ENCODE results near the gene CA10. TPM values are rescaled to one million over a fixed set of nuclear protein-coding genes. Genes with fewer than 3 reads are reported as not detected.

CA10 gene
- total RNA-seq, 1 experiment from 2014 or later = not detected

- H3K4me1 ChIP-seq = no peaks in the 10 kb centered on the region
- H3K36me3 ChIP-seq (ENCODE audit: control insufficient read depth, insufficient read depth, low read length) = no peaks in the 10 kb centered on the region
- no peaks in the 10 kb centered on the region for H3K4me1 Mint-ChIP-seq (ENCODE audit: low read depth, unreplicated experiment)
- intact Hi-C loops (cut with micrococcal nuclease; ENCODE audit: unreplicated experiment) = no loop called here
- DNase-seq = no peak
- CTCF ChIA-PET = no interaction called here
- TF ChIP-seq CTCF (IDR thresholded peaks at IDR 0.05; ENCODE audit: insufficient read depth in 1 of 2, low read depth in 1 of 2, low read length in 1 of 2, severe bottlenecking in 1 of 2, unreplicated experiment in 1 of 2) = no peak
- H3K27me3 ChIP-seq (replicated peaks; ENCODE audit: control insufficient read depth, insufficient read depth, low read length) = no peaks in the 10 kb centered on the region
- no peak overlapping the region for H3K27ac Mint-ChIP-seq (ENCODE audit: unreplicated experiment)
- POLR2A ChIA-PET = no interaction called here
- peaks cover 2% of the 10 kb centered on the region for H3K27me3 Mint-ChIP-seq (ENCODE audit: insufficient read depth, unreplicated experiment)
- peaks cover 11% of the 10 kb centered on the region for H3K9me3 Mint-ChIP-seq (ENCODE audit: unreplicated experiment)
- no peak overlapping the region for H3K4me3 Mint-ChIP-seq (ENCODE audit: unreplicated experiment)
- no TSS peak for BruUV-seq (replicated peaks)
- H3K36me3 Mint-ChIP-seq (ENCODE audit: insufficient read depth, unreplicated experiment) = no peaks in the 10 kb centered on the region
- H3K4me3 ChIP-seq (ENCODE audit: low read depth, low read length) = no peak overlapping the region
- 0 out of 2 replicates have a peak, but pooled peaks cover 7% of the 10 kb centered on the region for H3K9me3 ChIP-seq
Measured at GRCh38 chr17:51587516-51587915, 571.0 kb downstream of the CA10 start.

GRCh38 chr17:51585514-51586104 lies 572.9 kb downstream of the CA10 start:
- Mint-ChIP-seq H3K36me3 (ENCODE audit: insufficient read depth, unreplicated experiment) (no peaks in the 10 kb centered on the region), H3K4me1 (ENCODE audit: low read depth, unreplicated experiment) (no peaks in the 10 kb centered on the region), H3K9me3 (ENCODE audit: unreplicated experiment) (peaks cover 11% of the 10 kb centered on the region), H3K27ac (ENCODE audit: unreplicated experiment) (no peak overlapping the region), H3K27me3 (ENCODE audit: insufficient read depth, unreplicated experiment) (peaks cover 2% of the 10 kb centered on the region), H3K4me3 (ENCODE audit: unreplicated experiment) (no peak overlapping the region)
- 0 out of 2 replicates have a peak, but pooled peaks cover 4% of the 10 kb centered on the region for H3K9me3 ChIP-seq
- no peaks in the 10 kb centered on the region for H3K27me3 ChIP-seq (replicated peaks; ENCODE audit: control insufficient read depth, insufficient read depth, low read length)
- peak in 1 of 2 experiments; percentile 41 for DNase-seq
- no TSS peak for BruUV-seq (replicated peaks)
- CTCF ChIA-PET = interaction anchor here (0.8 kb wide), 1 partner anchor 54 kb away, joined by 3 read pairs; no protein-coding TSS in a partner anchor
- intact Hi-C loops (cut with micrococcal nuclease; ENCODE audit: unreplicated experiment) = loop anchor here (1.0 kb wide), 2 partner anchors 55 to 149 kb away; no protein-coding TSS in a partner anchor
- no peak overlapping the region for H3K4me3 ChIP-seq (ENCODE audit: low read depth, low read length)
- TF ChIP-seq CTCF (IDR thresholded peaks at IDR 0.05; ENCODE audit: insufficient read depth in 1 of 2, low read depth in 1 of 2, low read length in 1 of 2, severe bottlenecking in 1 of 2, unreplicated experiment in 1 of 2) = peak; percentile 40 to 67
- POLR2A ChIA-PET = no interaction called here
- no peaks in the 10 kb centered on the region for H3K4me1 ChIP-seq
- H3K36me3 ChIP-seq (ENCODE audit: control insufficient read depth, insufficient read depth, low read length) = no peaks in the 10 kb centered on the region

- peaks cover 13% of the 10 kb centered on the region for H3K9me3 Mint-ChIP-seq (ENCODE audit: unreplicated experiment)
- no peaks in the 10 kb centered on the region for H3K4me1 Mint-ChIP-seq (ENCODE audit: low read depth, unreplicated experiment)
- Histone ChIP-seq H3K27me3 (replicated peaks; ENCODE audit: control insufficient read depth, insufficient read depth, low read length) (no peaks in the 10 kb centered on the region), H3K36me3 (ENCODE audit: control insufficient read depth, insufficient read depth, low read length) (no peaks in the 10 kb centered on the region), H3K4me3 (ENCODE audit: low read depth, low read length) (no peak overlapping the region), H3K4me1 (no peaks in the 10 kb centered on the region), H3K9me3 (no peaks in the 10 kb centered on the region)
- no peak for TF ChIP-seq CTCF (IDR thresholded peaks at IDR 0.05; ENCODE audit: insufficient read depth in 1 of 2, low read depth in 1 of 2, low read length in 1 of 2, severe bottlenecking in 1 of 2, unreplicated experiment in 1 of 2)
- no peak overlapping the region for H3K27ac Mint-ChIP-seq (ENCODE audit: unreplicated experiment)
- DNase-seq = no peak
- POLR2A ChIA-PET = no interaction called here
- no TSS peak for BruUV-seq (replicated peaks)
- H3K27me3 Mint-ChIP-seq (ENCODE audit: insufficient read depth, unreplicated experiment) = peaks cover 10% of the 10 kb centered on the region
- CTCF ChIA-PET = no interaction called here
- intact Hi-C loops (cut with micrococcal nuclease; ENCODE audit: unreplicated experiment) = no loop called here
- no peak overlapping the region for H3K4me3 Mint-ChIP-seq (ENCODE audit: unreplicated experiment)
- H3K36me3 Mint-ChIP-seq (ENCODE audit: insufficient read depth, unreplicated experiment) = no peaks in the 10 kb centered on the region
Measured at GRCh38 chr17:51580869-51581268, 577.6 kb downstream of the CA10 start.

All from Caco-2 (cell line).